K562 (cell line): Measurements from ENCODE around the gene TIMM17B. TPM values are rescaled to one million over a fixed set of nuclear protein-coding genes. Genes with fewer than 3 reads are reported as not detected.

Source experiments
- CEBPB ChIP-seq: fragments of 450-650 bp; IDR thresholded peaks from 2 replicates; pipeline ENCODE4 v1.6.1; 2016; ENCODE audit warnings: missing genetic modification characterization, missing compliant biosample characterization
- DDX20 ChIP-seq: fragments of 450-650 bp; IDR thresholded peaks from 2 replicates; pipeline ENCODE4 v1.6.1; 2016; ENCODE audit warnings: missing genetic modification characterization, low read depth, mild to moderate bottlenecking, missing compliant biosample characterization, moderate library complexity
- EWSR1 ChIP-seq: fragments of 450-650 bp; IDR thresholded peaks from 2 replicates; pipeline ENCODE4 v1.6.1; 2018; ENCODE audit warnings: borderline replicate concordance, mild to moderate bottlenecking, low read depth, moderate library complexity; ENCODE audit not compliant: partially characterized antibody
- MYC ChIP-seq, 2 experiments: fragments of 250-450 bp in 1 of 2; sonication (Bioruptor Pico) in 1 of 2; IDR thresholded peaks; 2 replicates each; pipeline versions ENCODE4 v1.5.1 to v1.6.1; 2012 to 2021; ENCODE audit warnings: low read depth in 2 of 2, borderline replicate concordance in 1 of 2, improper control_type of control experiment in 1 of 2, low read length in 1 of 2, mild to moderate bottlenecking in 1 of 2, moderate library complexity in 1 of 2
- NR2C2 ChIP-seq, 2 experiments: fragments of 200-800 bp in 1 of 2; sonication (Bioruptor generic) in 1 of 2; sonication (generic) in 1 of 2; formaldehyde crosslinking in 1 of 2; IDR thresholded peaks; 2 replicates each; pipeline versions ENCODE4 v1.6.1 to v1.8.0; 2016 to 2022; ENCODE audit warnings: mild to moderate bottlenecking in 1 of 2, missing compliant biosample characterization in 1 of 2, missing genetic modification characterization in 1 of 2, missing genetic modification reagents in 1 of 2
- PHB2 ChIP-seq: fragments of 450-650 bp; IDR thresholded peaks from 2 replicates; pipeline ENCODE4 v1.6.1; 2017; ENCODE audit warnings: low read depth
- PTRF ChIP-seq: fragments of 450-650 bp; IDR thresholded peaks from 2 replicates; pipeline ENCODE4 v1.6.1; 2016; ENCODE audit warnings: mild to moderate bottlenecking, missing genetic modification characterization, missing compliant biosample characterization
- RFX1 ChIP-seq: fragments of 450-650 bp; IDR thresholded peaks from 2 replicates; pipeline ENCODE4 v1.6.1; 2016; ENCODE audit warnings: mild to moderate bottlenecking, moderate library complexity
- SIX5 ChIP-seq, 2 experiments: IDR thresholded peaks; 2 replicates each; pipeline ENCODE4 v1.6.1; 2011; ENCODE audit warnings: low read length in 2 of 2, borderline replicate concordance in 1 of 2, low read depth in 1 of 2, mild to moderate bottlenecking in 1 of 2, moderate library complexity in 1 of 2; ENCODE audit not compliant: insufficient read depth in 1 of 2
- SOX6 ChIP-seq: fragments of 450-650 bp; IDR thresholded peaks from 2 replicates; pipeline ENCODE4 v1.6.1; 2014; ENCODE audit warnings: mild to moderate bottlenecking
- TCF3 ChIP-seq: sonication (generic); formaldehyde crosslinking; IDR thresholded peaks from 2 replicates; pipeline ENCODE4 v1.4.0; 2020; ENCODE audit warnings: mild to moderate bottlenecking, missing genetic modification reagents
- TOE1 ChIP-seq, 2 experiments: fragments of 450-650 bp in 1 of 2; sonication (generic) in 1 of 2; formaldehyde crosslinking in 1 of 2; IDR thresholded peaks; 2 replicates each; pipeline versions ENCODE4 v1.7.1 to v1.8.0; 2016 to 2022; ENCODE audit warnings: borderline replicate concordance in 2 of 2, mild to moderate bottlenecking in 2 of 2, antibody characterized with exemption in 1 of 2, inconsistent platforms in 1 of 2, low read depth in 1 of 2, missing genetic modification reagents in 1 of 2, moderate library complexity in 1 of 2
- ZNF696 ChIP-seq: fragments of 250-450 bp; sonication (Bioruptor Pico); conservative IDR thresholded peaks from 2 replicates; pipeline ENCODE4 v1.4.0; 2020; ENCODE audit warnings: mild to moderate bottlenecking, moderate library complexity
- polyA plus RNA-seq, 8 experiments: library from polyadenylated mRNA; depleted of rRNA in 4 of 8; stranded (reverse) in 5 of 8; unstranded in 3 of 8; fragments of >200 nt; fragmentation: Nextera tagmentation in 2 of 8; fragmentation: Illumina TruSeq in 1 of 8; extraction: Ambion mirVana in 2 of 8; extraction: Trizol in 1 of 8; gene quantifications; 2 replicates each; pipeline versions ENCODE4 v1.2.1 to v1.2.3, GENCODE V29; 2011 to 2014; ENCODE audit warnings: inconsistent platforms in 1 of 8, missing spikeins in 1 of 8
- total RNA-seq, 7 experiments: library from RNA; depleted of rRNA in 6 of 7; stranded (reverse); fragments of >200 nt in 6 of 7; fragmentation: Illumina TruSeq in 2 of 7; extraction: Trizol in 2 of 7; gene quantifications; 2 replicates each; pipeline versions ENCODE4 v1.2.1 to v1.2.3, GENCODE V29; 2011 to 2021; ENCODE audit warnings: low replicate concordance in 1 of 7
- TF ChIP-seq, protein P1 (sequence below): fragments of 450-650 bp; IDR thresholded peaks from 2 replicates; pipeline ENCODE4 v1.6.1; 2016; ENCODE audit warnings: antibody characterized with exemption
- TF ChIP-seq, protein P2 (sequence below), 2 experiments: fragments of 450-650 bp; conservative IDR thresholded peaks; 2 replicates each; pipeline ENCODE4 v1.6.1; 2017; ENCODE audit warnings: mild to moderate bottlenecking in 2 of 2, moderate library complexity in 2 of 2
- TF ChIP-seq, protein P3 (sequence below): fragments of 450-650 bp; IDR thresholded peaks from 2 replicates; pipeline ENCODE4 v1.7.1; 2018; ENCODE audit warnings: mild to moderate bottlenecking, low read depth; ENCODE audit not compliant: partially characterized antibody
- TF ChIP-seq, protein P4 (sequence below): fragments of 200-800 bp; sonication (Bioruptor generic); IDR thresholded peaks from 2 replicates; pipeline ENCODE4 v1.6.1; 2017; ENCODE audit warnings: missing genetic modification characterization, missing compliant biosample characterization

Gene TIMM17B
- total and polyA plus RNA-seq, 9 of the 15 experiments (the other 6 are each of a cell fraction or from before 2014, with no cell fraction given) = 9.9 to 184 (median 115) TPM

DNA sequence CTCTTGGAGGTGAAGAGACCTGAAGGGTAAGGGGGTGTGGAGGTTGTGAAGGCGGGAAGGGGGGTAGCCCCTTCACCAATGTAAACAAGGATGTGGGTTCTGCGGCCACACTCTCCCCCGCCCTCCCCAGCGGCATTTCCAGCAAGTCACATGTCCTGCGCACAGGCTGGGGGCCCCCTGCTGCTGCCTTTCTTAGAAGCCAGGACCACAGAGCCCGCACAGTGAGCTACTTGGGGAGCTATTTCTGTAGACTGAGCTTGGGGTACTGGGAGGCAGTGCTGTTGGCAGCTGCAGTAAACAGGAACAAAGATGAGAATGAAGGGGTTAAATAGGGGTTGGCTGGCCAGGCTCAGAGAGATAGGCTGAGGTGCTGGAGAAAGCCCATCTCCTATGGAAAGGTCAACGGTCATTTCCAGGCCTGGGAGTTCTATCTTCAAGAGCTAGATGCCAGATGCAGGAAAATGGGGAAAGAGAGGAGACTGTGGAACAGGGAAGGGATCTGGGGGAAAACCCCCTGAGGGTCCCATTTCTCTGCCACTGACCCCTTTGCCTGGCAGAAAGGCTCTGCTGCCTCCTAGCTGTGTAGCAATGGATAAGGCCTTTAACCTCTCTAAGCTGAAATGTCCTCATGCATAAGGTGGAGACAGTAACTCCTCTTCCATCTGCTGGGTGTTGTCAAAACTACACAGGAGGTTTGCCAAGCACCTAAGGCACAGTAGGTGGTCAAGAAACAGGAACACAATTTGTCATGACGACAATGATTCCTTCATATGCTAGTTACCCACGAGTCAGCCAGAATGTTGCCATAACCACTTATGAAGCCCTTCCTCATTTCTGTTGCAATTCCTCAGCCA, 39.7 kb upstream of the TIMM17B start (continued):
- TF ChIP-seq, protein P1, sequence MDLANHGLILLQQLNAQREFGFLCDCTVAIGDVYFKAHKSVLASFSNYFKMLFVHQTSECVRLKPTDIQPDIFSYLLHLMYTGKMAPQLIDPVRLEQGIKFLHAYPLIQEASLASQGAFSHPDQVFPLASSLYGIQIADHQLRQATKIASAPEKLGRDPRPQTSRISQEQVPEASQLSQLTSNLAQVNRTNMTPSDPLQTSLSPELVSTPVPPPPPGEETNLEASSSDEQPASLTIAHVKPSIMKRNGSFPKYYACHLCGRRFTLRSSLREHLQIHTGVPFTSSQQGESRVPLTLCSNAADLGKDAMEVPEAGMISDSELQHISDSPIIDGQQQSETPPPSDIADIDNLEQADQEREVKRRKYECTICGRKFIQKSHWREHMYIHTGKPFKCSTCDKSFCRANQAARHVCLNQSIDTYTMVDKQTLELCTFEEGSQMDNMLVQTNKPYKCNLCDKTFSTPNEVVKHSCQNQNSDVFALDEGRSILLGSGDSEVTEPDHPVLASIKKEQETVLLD = 0 out of 2 replicates have a peak, but pooled peaks have one; percentile 65
- no peak for TF ChIP-seq ZNF696 (CRISPR knock-in tag)
- TF ChIP-seq SOX6 = peak; percentile 78
- TF ChIP-seq PTRF = no peak
- TF ChIP-seq NR2C2 (CRISPR knock-in tag; IDR thresholded peaks at IDR 0.05) = peak; percentile 39; the same call in 1 of the 2 replicates
- TF ChIP-seq NR2C2 (tag; IDR thresholded peaks at IDR 0.05) = peak; percentile 87
- TF ChIP-seq CEBPB = peak; percentile 49; the same call in 1 of the 2 replicates
- peak; percentile 76 for TF ChIP-seq TCF3 (CRISPR knock-in tag)
- TF ChIP-seq, protein P2, sequence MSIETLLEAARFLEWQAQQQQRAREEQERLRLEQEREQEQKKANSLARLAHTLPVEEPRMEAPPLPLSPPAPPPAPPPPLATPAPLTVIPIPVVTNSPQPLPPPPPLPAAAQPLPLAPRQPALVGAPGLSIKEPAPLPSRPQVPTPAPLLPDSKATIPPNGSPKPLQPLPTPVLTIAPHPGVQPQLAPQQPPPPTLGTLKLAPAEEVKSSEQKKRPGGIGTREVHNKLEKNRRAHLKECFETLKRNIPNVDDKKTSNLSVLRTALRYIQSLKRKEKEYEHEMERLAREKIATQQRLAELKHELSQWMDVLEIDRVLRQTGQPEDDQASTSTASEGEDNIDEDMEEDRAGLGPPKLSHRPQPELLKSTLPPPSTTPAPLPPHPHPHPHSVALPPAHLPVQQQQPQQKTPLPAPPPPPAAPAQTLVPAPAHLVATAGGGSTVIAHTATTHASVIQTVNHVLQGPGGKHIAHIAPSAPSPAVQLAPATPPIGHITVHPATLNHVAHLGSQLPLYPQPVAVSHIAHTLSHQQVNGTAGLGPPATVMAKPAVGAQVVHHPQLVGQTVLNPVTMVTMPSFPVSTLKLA (conservative IDR thresholded peaks at IDR 0.05) = peak; percentile 75 to 89
- peak; percentile 78; the same call in 1 of the 2 replicates for TF ChIP-seq MYC (IDR thresholded peaks at IDR 0.05; ENCODE audit: low read depth, low read length)
- TF ChIP-seq MYC (CRISPR knock-in tag; IDR thresholded peaks at IDR 0.05; ENCODE audit: borderline replicate concordance, low read depth) = 0 out of 2 replicates have a peak, but pooled peaks have one; percentile 43
- no peak for TF ChIP-seq DDX20 (tag)
- no peak for TF ChIP-seq EWSR1
- peak; percentile 38; the same call in 1 of the 2 replicates for TF ChIP-seq RFX1
- no peak for TF ChIP-seq SIX5 (IDR thresholded peaks at IDR 0.05; ENCODE audit: borderline replicate concordance in 1 of 2, insufficient read depth in 1 of 2, low read depth in 1 of 2, low read length in 2 of 2)
- no peak for TF ChIP-seq PHB2
- TF ChIP-seq, protein P3, sequence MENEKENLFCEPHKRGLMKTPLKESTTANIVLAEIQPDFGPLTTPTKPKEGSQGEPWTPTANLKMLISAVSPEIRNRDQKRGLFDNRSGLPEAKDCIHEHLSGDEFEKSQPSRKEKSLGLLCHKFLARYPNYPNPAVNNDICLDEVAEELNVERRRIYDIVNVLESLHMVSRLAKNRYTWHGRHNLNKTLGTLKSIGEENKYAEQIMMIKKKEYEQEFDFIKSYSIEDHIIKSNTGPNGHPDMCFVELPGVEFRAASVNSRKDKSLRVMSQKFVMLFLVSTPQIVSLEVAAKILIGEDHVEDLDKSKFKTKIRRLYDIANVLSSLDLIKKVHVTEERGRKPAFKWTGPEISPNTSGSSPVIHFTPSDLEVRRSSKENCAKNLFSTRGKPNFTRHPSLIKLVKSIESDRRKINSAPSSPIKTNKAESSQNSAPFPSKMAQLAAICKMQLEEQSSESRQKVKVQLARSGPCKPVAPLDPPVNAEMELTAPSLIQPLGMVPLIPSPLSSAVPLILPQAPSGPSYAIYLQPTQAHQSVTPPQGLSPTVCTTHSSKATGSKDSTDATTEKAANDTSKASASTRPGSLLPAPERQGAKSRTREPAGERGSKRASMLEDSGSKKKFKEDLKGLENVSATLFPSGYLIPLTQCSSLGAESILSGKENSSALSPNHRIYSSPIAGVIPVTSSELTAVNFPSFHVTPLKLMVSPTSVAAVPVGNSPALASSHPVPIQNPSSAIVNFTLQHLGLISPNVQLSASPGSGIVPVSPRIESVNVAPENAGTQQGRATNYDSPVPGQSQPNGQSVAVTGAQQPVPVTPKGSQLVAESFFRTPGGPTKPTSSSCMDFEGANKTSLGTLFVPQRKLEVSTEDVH = peak; percentile 44
- TF ChIP-seq, protein P4, sequence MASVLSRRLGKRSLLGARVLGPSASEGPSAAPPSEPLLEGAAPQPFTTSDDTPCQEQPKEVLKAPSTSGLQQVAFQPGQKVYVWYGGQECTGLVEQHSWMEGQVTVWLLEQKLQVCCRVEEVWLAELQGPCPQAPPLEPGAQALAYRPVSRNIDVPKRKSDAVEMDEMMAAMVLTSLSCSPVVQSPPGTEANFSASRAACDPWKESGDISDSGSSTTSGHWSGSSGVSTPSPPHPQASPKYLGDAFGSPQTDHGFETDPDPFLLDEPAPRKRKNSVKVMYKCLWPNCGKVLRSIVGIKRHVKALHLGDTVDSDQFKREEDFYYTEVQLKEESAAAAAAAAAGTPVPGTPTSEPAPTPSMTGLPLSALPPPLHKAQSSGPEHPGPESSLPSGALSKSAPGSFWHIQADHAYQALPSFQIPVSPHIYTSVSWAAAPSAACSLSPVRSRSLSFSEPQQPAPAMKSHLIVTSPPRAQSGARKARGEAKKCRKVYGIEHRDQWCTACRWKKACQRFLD (CRISPR knock-in tag) = peak; percentile 75
- peak; percentile 83; the same call in 1 of the 2 replicates for TF ChIP-seq TOE1 (IDR thresholded peaks at IDR 0.05; ENCODE audit: borderline replicate concordance)
- no peak for TF ChIP-seq TOE1 (CRISPR knock-in tag; IDR thresholded peaks at IDR 0.05; ENCODE audit: borderline replicate concordance, low read depth)
